Skin of body (tissue), 2 donors: Measurements from ENCODE around the gene SLC9A7. TPM values are rescaled to one million over a fixed set of nuclear protein-coding genes. Genes with fewer than 3 reads are reported as not detected.

Experiments used
- DNase-seq: peaks from one replicate; lab custom pipeline; 2025; lab: John Stamatoyannopoulos, UW
- total RNA-seq: library from RNA; depleted of rRNA; stranded (reverse); fragments of >200 nt; gene quantifications from one replicate; pipeline ENCODE4 v1.2.3, GENCODE V29; 2014

Gene SLC9A7
- total RNA-seq, 1 donor from 2014 or later = 4.1 TPM

DNA sequence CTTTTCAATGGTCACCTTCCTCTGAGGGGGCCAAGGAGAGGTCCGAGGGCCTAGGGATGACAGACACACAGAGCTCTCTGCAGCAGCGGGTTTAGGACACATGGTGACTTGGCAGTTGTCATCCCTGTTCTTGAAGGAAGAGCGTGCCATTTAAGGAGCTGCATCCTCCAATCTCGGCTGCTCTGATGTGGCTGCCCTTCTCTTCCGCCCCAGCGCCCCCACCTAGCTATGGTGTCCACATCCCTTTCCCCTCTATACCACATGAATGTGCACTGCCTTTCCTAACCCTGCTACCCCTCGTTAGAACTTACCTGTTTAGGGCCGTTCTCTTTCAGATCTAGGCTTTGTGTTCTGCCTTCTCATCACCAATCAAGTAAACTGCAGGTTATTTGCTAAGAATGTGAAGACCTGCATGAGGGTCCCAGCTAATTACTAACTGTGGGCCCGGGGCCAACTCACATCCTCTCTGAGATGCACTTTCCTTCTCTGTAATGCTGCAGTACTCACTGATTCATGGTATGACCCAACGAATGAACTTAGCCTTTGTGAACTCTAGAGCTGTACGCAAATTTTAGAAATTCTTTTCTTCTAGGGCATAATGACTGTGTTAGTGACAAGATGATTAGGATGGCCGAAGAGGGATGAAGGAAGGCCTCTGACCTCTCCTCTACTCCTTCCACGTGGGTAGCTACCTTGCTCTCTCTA, 147.1 kb downstream of the SLC9A7 start:
- no peak for DNase-seq

DNA sequence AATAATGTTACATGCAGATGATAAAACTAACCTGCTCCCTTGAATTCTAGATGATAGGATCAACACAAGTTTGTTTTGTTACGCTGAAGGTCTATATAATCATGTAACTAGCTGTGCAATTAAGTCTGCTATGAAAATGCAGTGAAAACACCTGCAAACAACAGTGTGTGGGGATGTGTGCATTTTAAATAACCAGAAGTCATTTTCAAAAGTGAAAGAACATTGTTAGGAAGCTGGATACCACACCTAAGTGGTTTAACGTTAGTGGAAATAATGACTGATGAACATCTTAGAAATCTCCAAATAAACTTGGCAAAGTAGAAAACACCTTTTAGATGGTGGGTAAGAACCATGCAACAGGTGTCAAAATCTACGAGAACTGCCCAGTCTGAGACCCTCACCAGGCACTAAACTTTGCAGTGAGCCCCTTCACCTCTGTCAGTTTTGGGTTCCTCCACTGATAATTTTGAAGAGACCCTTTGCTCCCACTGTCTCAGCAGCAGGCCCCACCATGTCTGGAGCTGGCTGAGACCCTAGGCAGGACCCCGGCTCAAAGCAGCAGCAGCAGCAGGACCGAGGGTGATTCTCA, 148.8 kb downstream of the SLC9A7 start:
- no peak for DNase-seq

DNA sequence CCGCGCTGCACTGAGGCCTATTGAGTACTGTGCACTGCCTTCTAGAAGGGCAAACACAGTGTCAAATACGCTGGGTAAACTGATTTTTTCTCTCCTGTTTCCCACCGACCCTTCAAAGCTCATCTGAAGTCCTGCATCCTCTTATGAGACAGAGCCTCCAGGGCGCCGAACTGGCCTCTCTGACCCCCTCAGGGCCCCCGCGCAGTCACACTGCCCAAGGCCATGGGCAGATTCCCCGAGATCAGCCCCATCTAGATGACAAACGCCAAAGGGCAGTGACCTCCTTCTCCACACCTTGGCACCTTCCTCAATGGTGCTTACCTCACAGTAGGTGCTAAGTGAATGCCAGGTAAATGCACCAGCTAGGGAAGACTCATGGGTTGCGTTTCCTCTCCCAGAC, 151.0 kb downstream of the SLC9A7 start:
- no peak for DNase-seq

DNA sequence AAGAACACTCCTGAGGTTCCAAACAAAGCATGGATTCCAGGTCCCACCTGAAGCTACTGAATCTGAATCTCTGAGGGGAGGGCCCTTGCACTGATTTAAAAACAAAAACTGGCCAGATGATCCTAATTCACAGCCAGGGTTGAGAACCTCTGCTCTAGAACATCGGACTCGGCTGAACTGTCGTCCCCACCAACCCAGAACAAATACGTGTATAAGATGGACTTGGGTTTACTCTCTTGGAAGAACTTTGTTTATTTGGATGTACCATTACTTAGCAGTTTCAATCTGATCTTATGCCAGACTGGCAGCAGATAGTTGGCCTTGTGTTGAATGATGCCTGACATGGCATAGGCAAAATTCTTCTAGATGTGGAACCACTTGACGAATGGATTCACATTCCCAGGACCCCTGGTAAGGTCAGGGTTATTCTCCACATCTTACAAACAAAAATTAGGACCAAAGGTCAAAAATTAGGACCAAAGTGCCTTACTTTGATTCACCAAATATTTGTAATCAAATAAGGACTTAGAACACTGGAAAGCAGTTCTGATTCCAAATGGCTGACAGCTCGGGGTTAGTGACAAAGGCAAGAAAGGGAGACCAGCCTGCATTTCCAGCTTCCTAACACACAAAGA, 156.3 kb downstream of the SLC9A7 start:
- DNase-seq = no peak

DNA sequence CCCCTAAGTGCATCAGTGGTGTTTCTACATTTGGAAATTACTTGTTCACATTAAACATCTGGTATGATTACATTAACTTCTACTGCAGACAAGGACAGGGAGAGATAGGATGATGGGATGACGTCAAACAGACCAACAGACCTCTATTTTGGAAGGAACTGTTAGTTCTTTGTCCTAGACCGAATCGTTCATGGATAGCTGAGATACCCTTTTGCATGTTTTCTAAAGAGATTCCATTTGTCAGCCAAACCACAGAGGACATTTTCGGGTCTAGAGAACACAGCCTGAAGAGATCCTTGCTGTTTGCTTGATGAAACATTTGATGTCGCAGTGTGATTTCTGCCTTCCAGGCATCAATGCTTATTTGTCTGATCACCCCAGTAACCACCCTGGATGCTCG, 157.6 kb downstream of the SLC9A7 start:
- DNase-seq = no peak

GRCh38 chrX:46599051-46599560, 159.8 kb downstream of the SLC9A7 start:
- no peak for DNase-seq

GRCh38 chrX:46597771-46598170, 161.1 kb downstream of the SLC9A7 start:
- DNase-seq = no peak

DNA sequence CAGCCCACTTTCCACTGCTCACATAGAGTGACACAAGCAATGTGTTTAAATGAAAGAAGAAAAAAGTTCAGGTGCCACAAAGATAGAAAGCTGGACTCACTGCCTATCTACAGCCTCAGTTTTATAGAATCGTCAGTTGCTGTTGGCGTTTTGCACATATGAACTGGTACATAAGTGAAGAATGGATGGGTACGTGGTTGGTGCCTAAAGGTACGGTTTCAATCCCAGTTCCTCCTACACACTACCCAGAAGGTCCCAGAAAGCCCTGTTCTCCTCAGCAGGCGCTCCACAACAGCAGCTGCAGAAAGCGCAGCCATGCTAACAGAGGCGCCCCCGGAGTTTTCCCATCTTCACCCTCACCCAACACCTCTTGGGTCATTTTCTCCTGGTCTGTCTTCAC, 161.7 kb downstream of the SLC9A7 start:
- no peak for DNase-seq

DNA sequence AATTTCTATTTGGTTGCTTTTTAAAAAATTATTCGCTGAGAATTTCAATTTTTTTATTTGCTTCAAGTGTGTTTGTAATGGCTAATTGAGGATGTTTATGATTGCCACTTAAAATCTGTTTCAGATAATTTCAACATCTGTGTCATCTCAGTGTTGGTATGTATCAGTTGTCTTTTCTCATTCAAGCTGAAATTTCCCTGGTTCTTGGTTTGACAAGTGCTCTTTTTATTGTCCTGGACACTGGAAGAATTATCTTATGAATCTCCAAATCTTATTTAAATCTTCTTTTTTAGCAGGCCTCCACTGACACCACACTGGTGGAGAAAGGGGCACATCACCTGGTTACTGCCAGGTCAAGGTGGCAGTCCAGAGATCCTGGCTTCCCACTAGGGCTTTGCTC, 163.8 kb downstream of the SLC9A7 start:
- DNase-seq = no peak

DNA sequence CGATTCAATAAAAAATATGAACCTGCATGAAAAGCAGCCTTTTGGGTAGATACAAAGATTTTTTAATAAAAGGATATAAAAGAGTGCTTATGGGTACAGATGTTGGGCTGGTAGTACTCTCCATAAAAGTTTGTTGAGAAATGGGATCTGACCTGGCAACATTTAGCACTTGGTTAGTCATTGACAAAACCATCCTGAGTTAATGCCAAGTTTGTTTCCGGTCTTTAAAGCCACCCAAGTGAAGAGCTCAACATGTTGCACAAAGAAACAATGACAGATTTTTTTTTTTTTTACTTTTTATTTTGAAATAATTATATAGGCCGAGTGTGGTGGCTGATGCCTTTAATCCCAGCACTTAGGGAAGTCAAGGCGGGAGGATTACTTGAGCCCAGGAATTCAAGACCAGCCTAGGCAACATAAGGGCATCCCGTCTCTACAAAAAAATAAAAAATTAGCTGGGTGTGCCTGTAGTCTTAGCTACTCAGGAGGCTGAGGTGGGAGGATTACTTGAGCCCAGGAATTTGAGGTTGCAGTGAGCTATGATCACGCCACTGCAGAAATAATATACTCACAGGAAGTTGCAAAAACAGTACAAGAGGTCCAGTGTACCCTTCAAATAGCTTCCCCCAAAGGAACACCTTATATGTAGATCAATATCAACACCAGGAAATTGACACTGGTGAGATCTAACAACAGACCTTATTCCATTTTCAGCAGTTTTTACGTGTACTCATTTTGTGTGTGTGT, 168.8 kb downstream of the SLC9A7 start:
- no peak for DNase-seq

GRCh38 chrX:46588263-46588662, 170.7 kb downstream of the SLC9A7 start:
- peak; percentile 38 for DNase-seq

DNA sequence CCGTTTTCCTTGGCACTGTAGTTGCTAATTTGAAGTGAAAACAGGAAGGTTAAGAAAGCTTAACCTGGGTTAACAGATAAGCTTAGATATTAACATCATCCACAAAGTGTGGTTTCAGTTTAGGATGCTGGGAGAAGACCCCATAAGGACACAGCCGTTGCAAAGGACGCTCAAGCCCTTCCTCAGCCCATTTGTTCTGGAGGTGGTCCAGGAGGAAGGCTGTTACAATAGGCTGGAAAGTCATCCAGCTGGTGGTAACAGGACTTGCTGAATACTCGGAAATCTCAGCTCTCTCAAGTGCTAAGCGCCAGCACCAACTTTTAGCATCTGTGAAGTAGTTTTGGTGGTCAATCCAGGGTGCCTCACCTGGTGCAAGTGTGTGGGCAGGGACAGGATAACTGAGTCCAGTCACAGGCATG, 171.2 kb downstream of the SLC9A7 start:
- no peak for DNase-seq

DNA sequence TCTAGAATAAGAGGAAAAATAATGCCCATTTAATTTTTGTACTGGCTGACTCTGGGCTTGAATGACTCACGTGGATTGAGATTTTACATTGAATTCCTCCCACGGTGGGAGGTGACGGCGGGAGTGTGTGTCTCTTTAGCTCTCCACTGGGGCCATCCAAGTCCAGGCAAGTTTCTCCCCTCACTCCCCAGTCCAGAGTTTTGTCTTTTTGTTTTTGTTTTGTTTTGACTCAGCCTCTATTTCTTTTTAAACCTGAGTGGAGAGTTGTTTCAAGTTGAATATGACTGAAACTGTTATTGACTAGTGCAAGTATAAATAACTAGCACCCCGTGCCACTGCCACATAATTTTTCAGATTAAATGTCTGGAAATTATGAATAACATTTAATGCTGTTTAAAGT, 171.8 kb downstream of the SLC9A7 start:
- no peak for DNase-seq

- DNase-seq = no peak
Measured at GRCh38 chrX:46584736-46585135, 174.2 kb downstream of the SLC9A7 start.

GRCh38 chrX:46582966-46583365, 176.0 kb downstream of the SLC9A7 start:
- no peak for DNase-seq

DNA sequence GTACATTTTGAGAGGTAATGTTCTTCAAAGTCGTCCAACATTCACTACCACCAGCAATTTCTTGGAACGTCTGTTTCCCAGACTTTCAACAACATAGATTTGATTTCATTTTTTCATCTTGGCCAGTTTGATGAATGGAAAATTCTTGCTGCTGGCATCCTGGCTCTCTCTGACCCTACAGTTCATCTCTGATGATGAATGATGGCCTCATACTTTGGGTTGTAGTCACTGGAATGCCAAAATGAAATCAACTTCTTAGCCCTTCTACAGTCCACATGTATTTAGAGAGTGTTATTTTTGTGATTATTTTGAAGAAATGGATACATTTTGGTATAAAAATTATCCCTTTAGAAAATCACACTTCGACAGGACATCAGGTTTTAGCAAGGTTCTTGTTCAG, 176.6 kb downstream of the SLC9A7 start:
- DNase-seq = no peak

DNA sequence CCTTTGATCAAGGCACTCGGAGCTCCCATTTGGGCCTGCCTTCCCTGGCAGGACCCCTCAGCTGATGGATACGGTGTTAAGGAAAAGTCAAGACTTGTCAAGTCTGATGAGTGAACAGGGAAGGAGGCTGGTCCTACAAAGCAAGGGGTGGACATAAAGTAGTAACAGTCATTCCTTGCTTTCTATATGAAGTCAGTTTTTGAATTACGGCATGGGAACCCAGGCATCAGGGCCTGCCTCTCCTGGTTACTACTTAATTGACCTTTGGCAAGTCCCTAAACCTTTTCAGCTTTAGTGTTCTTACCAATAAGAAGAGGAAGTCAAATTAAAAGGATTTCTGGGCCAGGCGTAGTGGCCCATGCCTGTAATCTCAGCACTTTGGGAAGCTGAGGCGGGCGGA, 178.3 kb downstream of the SLC9A7 start:
- DNase-seq = no peak

DNA sequence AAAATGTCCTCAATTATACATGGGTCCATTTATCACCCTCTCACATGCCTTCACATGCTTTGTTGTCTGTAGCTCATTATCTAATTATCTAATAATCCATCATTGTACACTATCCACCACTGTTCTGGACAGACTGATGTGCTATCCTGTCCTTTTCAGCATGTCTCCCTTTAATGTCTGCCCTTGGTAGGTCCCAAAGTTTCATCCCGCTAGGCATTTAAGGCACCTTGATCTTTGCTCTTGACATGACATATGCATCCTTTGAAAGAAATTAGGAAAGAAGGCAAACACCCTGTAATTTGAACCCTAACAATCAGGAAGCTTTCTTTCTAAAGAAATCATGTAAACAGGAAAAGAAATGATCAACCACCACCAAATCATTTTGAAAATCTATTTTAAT, 179.7 kb downstream of the SLC9A7 start:
- no peak for DNase-seq

GRCh38 chrX:46577221-46578005, 181.5 kb downstream of the SLC9A7 start:
- no peak for DNase-seq

DNA sequence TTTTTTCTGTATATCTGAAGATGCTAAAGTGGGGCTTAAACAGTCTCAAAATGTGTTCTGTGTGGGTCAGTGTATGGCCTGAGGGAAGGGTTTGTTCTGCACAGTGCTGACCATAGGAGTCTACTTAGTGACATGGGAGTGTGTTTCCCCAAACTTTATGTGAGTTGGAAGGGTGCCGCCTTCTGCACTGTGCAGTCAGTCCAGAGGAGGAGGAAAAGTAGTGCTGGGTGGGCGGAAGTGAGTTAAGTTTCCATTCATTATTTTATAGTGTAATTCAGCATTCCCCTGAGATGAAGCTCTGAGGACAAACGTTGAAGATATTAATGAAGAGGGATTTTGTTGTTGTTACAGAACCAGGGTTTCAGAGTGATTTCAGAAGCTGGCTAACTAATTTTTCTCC, 182.5 kb downstream of the SLC9A7 start:
- DNase-seq = peak; percentile 34

DNA sequence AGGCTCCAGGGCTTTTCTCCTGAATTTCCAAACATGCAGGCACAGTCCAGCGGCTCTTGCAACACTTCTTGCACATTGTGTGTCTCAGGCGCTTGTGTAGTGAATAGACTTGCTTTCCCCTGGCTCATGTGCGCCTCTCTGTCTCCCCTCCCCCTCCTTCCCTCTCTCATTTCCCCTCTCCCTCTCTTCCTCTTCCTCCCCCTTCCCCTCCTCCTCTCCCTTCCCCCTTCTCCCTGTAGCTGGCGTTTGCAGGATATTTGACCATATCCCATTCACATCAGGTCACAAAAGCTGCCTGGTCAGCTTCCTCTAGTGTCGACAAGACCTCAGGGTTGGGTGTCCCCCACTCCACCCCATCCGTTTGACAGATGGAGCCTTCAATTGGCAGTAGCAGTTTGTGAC, 182.9 kb downstream of the SLC9A7 start:
- DNase-seq = no peak
